Sigmoid colon (tissue), 4 donors: ENCODE measurements around the gene SLX4.

Experiments
- EP300 ChIP-seq, 4 donors: sonication (generic); formaldehyde crosslinking; IDR thresholded peaks; one replicate each; pipeline ENCODE4 v1.6.1; 2017; ENCODE audit warnings: antibody characterized with exemption in 4 of 4
- POLR2A ChIP-seq, 2 donors: fragments of 450-650 bp; IDR thresholded peaks; one replicate each; pipeline ENCODE4 v1.6.1; 2016; ENCODE audit warnings: antibody characterized with exemption in 2 of 2, mild to moderate bottlenecking in 2 of 2, moderate library complexity in 2 of 2
- POLR2AphosphoS5 ChIP-seq, 4 donors: sonication (generic); formaldehyde crosslinking; IDR thresholded peaks; one replicate each; pipeline ENCODE4 v1.6.1; 2017; ENCODE audit warnings: antibody characterized with exemption in 4 of 4
- TF ChIP-seq, protein P1 (sequence below), 4 experiments: fragments of 450-650 bp in 3 of 4; fragments of 200-600 bp in 1 of 4; IDR thresholded peaks; one replicate each; pipeline ENCODE4 v1.5.1; 2016 to 2019; ENCODE audit warnings: antibody characterized with exemption in 4 of 4, mild to moderate bottlenecking in 3 of 4, moderate library complexity in 2 of 4

DNA sequence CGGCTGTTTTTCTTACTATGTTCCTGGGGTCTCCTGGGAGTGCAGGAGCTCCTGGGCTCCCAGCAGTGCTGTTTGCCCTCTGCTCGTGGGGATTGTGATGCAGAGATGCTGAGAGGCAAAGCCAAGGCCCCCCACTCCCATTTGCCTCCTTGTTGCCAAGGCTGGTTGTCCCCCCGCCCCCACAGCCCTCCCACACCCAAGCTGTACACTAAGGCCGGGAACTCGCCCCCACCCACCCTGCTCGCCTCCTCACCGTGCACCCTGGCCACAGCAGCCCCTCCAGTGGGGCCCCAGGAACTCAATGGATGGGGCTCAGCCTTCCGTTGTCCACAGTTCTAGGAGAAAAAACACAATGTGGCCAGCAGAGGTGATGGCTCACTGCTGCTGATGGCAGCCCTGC lies 44.4 kb downstream of the SLX4 start:
- TF ChIP-seq, protein P1, sequence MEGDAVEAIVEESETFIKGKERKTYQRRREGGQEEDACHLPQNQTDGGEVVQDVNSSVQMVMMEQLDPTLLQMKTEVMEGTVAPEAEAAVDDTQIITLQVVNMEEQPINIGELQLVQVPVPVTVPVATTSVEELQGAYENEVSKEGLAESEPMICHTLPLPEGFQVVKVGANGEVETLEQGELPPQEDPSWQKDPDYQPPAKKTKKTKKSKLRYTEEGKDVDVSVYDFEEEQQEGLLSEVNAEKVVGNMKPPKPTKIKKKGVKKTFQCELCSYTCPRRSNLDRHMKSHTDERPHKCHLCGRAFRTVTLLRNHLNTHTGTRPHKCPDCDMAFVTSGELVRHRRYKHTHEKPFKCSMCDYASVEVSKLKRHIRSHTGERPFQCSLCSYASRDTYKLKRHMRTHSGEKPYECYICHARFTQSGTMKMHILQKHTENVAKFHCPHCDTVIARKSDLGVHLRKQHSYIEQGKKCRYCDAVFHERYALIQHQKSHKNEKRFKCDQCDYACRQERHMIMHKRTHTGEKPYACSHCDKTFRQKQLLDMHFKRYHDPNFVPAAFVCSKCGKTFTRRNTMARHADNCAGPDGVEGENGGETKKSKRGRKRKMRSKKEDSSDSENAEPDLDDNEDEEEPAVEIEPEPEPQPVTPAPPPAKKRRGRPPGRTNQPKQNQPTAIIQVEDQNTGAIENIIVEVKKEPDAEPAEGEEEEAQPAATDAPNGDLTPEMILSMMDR (IDR thresholded peaks at IDR 0.05) = no peak
- TF ChIP-seq POLR2AphosphoS5 (IDR thresholded peaks at IDR 0.05) (no peak), EP300 (IDR thresholded peaks at IDR 0.05) (no peak), POLR2A (IDR thresholded peaks at IDR 0.05) (no peak)
